ENCODE data around the gene IL9R.
"Not testable (repeated sequence)": the region's sequence is repeated elsewhere in the genome, so short reads cannot be mapped to it uniquely, and the experiment has no call there.

IL9R gene

DNA sequence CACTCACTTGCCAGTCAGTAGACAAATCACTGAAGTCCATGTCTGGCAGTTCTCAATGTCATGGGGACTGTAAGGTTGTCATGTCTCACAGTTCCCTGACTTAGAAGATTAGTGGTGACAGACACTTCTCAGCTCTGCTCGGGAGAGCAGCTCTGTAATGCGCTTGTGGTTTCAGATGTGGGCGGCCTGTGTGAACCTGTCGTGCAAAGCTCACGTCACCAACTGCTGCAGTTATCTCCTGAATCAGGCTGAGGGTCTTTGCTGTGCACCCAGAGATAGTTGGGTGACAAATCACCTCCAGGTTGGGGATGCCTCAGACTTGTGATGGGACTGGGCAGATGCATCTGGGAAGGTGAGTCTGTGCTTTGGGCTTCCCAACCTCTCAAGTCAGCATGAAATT is at the start of gene IL9R:
Gene IL9R (plus strand): TSS at position 261 of the 400 bp plus-strand sequence. CDS start 64 bp downstream, at position 325.
- peak; percentile 10 to 34 for DNase-seq

- DNase-seq: no peak
Observed at GRCh38 chrX:155949098-155949497, 48.4 kb upstream of the IL9R start.

DNA sequence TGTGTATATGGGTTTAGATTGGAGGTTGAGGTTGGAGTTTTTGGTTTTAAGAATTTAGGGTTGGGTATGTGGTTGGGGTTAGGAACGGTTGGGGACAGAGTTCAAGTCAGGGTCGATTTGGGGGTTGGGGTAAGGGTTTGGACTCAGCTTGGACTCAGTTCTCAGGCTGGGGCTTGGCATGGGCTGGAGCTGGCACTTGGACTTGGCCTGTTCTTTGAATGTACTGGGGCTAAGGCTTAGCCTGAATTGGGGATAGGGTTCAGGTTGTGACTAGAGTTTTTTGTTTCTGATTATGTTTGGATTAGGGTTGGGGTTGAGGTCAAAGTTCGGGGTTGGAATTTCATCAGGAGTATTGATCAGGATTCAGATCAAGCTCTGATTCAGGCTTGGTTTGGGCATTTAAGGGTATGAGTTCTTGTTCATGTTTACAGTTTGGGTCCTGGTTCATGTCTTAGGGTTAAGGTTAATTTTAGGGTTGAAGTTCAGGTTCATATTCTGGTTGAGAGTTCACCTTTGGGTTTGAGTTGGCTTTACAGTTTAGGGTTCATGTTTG is 46.2 kb upstream of the IL9R start:
- no peak for DNase-seq

GRCh38 chrX:155953055-155953454 is 44.4 kb upstream of the IL9R start:
- DNase-seq: no peak

GRCh38 chrX:155954793-155955192 is 42.7 kb upstream of the IL9R start:
- no peak for DNase-seq

GRCh38 chrX:155956099-155956498 is 41.4 kb upstream of the IL9R start:
- no peak for DNase-seq

GRCh38 chrX:155956649-155957048 is 40.8 kb upstream of the IL9R start:
- DNase-seq: no peak

DNA sequence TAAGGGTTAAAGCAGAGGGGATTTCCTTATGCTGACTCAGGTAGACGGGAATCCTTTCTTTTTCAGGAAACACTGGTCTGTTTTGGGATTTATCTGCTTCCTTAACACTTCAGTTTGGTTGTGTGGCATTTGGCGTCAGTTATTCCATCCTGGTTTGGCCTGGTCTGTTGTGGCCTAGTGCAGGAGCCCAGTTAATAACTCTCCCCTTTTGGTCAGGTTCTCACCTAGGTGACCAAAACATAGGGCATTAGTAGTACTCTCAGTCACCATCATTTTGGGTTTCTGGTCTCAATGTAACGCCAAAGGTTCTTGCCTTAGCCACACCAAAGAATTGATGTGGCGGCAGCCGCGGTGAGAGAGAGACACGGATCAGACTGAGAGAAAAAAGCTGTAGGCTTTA is 39.7 kb upstream of the IL9R start:
- no peak for DNase-seq

- no peak for DNase-seq
Observed at GRCh38 chrX:155959018-155959587, 38.4 kb upstream of the IL9R start.

- DNase-seq: no peak
Observed at GRCh38 chrX:155962906-155963305, 34.6 kb upstream of the IL9R start.

DNA sequence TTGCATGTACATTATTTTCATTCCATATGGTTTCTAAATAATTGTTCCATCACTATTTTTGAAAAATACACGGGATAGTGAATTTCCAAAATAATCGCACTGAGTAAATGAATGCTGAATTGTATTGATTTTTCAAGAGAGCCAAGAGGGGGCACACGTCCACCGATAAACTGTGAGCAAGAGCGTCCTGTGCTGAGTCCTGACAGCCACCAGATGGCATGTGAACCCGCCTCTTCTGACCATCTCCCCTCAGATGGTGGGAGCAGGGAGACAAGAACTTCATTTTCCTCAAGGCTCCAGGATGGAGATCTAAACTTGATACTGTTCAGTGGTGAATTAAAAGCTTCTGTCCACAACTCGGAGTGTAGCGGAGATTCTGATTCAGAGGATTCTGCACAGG is 30.6 kb upstream of the IL9R start:
- peak in 1 of 2 donors; percentile 6 for DNase-seq

DNA sequence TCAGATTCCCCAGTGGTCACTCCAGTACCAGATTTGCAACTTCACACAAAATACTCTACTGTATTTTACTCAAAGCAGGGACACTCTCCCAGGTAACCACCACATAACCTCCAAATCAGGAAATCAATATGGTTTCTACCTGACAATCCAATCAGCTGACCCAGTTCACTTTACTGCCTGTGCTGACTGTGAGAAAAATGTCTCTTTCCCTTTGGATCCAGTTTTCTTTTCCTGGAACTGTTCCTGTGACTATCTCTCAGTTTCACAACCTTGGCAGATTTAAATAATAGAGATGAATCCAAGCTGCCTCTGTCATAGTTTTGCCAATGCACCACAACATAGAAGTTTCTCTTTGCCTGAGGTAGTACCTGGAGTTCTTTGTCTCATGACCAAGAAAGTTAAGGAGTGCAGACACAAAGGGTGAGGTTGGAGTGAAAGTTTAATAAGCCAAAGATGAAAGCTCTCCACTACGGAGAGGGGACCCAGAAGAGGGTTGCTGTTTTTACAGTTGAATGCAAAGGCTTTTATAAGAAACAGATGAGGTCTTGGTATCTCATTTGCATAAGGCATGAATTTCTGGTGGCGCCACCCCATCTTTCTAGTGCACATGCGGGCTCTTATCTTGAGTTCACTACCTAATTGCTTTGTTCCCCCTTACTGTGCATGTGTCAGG is 29.7 kb upstream of the IL9R start:
- DNase-seq: no peak

- no peak for DNase-seq
Observed at GRCh38 chrX:155968326-155968661, 29.2 kb upstream of the IL9R start.

DNA sequence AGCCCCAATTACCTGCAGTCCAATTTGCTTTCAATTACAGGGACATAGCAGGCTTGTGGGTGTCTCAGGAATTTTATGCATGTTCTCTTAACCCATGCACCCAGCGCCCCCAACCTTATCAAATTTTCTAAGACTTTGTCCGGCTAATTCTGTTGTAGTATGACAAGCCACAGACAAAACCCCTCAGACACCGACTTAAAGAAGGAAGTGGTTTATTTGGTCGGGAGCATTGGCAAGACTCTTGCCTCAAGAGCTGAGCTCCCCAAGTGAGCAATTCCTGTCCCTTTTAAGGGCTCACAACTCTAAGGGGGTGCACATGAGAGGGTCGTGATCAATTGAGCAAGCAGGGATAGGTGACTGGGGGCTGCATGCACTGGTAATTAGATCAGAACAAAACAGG is 28.7 kb upstream of the IL9R start:
- no peak for DNase-seq

- DNase-seq: not testable (repeated sequence)
Observed at GRCh38 chrX:155971658-155972057, 25.8 kb upstream of the IL9R start.

DNA sequence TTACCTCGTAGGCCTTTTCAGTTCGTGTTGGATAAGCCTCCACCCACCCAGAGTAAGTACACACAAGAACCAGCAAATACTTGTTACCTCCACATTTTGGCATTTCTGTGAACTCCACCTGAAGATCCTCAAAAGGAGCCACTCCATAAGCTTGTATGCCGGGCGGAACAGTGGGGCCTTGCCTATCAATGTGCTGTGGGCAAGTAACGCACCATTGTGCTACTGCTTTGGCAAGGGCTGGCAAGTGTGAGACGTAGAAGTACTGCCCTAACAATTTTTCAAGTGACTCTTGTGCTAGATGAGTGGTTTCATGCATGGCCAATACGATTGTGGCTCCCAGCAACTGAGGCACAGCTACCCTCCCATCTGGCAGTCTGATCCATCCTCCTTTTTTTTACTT is 25.3 kb upstream of the IL9R start:
- not testable (repeated sequence) for DNase-seq

DNA sequence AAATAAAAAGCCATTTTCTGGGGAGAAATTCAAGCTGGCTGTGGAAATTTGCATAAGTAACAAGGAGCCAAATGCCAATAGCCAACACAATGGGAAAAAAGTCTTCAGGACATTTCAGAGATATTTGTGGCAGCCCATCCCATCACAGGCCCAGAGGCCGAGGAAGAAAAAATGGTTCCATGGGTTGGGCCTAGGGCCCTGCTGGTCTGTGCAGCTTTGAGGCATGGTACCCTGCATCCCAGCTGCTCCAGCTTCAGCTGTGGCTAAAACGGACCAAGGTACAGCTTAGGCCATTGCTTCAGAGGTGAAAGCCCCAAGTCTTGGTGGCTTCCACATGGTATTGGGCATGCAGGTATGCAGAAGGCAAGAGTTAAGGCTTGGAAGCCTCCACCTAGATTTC is 14.2 kb upstream of the IL9R start:
- DNase-seq: no peak

DNA sequence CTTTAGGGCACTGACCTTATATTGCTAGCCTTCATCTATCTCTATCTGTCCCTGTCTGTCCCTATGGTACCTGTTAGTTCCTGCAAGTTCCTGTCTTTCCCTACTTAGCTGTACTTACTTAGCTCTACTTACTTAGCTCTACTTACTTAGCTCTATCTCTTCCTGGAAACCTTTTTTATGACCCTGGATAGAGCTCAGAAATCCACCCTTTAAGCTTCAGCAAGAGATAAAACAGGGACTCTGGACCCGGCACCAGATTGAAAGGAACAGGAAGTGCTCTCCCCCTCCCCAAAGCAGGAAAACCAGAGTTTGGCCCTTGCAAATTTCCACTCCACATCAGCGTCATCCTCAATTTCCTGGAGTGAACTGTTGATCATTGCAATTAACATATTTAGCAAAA is 12.3 kb upstream of the IL9R start:
- no peak for DNase-seq

DNA sequence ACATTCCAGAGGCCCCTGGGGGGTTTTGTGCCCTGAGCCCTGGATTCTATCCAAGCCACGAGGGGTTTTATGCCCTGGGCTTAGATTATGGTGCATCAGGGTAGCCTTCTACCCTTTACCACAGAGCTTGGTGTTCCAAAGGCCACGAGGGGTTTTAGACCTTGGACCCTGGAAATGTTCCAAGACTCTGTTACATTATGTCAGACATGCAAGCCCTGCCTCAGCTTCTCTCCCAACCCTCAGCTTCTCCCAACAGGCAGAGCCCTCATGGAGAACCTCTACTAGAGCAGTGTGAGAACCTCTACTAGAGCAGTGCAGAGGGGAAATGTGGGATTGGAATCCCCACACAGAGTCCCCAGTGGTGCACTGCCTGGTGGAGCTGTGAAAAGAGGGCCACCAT is 10.5 kb upstream of the IL9R start:
- DNase-seq: not testable (repeated sequence)

DNA sequence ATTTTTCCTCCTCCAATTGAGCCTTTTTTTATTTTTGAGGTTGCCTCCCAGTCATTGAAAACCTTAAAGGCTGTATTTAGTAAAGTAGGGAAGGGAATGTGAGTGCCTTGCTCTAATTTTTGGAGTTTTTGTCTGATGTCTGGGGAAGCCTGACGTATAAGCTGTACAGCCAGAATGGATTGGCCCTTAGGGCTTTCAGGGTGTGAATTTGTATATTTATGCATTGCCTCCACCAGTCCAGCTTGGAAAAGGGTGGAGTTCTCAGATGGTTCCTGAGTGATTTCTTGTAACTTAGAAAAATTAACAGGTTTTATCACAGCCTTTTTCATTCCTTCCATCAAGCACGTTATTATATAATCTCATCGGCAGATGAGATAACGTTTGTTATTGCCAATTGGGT is 8.6 kb upstream of the IL9R start:
- DNase-seq: no peak

GRCh38 chrX:155993421-155993820 is 4.1 kb upstream of the IL9R start:
- DNase-seq: no peak

GRCh38 chrX:155995321-155995875 is 2.1 kb upstream of the IL9R start:
- DNase-seq: no peak

DNA sequence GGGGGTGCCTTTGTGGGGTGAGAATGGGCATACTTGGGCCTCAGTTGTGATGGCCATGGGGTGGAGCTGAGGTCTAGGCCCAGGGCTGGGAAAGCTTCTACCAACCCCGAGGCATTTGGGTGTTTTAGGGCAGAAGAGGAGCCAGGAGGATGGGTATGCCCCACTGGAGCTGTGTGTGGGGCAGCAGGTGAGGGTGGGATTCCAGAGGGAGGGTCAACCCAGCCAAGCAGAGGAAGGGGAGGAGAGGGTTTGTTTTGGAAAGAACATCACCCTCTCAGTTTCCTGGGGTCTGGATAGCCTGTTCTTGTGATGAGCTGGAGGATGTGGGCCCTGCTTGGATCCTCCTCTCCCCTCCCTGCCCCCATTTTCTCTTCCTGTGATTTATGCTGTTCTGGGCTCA is 620 bp downstream of the IL9R start:
- no peak for DNase-seq

DNA sequence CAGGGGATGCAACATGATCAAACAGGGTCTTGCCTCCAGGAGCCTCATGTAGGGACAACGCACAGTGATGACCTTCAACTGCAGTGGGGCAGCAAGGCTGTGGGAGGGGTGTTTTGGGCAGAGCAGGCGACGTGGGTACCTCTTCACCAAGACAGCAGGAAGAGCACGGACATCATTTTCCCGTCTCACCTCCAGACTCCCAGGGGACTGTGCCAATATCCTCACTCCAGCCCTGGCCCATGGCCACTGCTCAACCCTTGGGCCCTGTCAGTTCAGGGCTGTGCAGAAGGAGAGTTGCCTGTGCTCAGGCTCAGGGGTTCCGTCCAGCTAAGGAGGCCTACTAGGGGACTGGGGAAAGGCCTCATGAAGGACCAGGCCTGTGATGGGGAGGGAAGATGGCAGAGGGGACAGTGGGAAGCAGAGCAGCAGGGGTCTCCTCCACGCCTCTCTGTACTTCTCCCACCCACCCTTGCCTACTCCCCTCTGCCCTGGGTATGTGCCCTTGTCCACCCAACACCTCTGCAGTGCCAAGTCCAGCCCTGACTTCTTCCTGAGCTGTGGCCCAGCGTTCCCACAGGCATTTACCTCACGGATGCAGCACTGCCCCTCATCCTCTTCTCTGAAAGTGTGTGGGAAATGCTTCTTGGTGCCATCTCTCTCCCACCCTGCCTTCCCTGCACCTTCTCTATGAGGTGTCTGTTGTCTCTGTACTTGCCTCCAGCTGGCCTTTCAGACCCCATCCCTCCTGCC is 1.4 kb downstream of the IL9R start:
- no peak for DNase-seq
